Measurements from ENCODE around the gene PRKACA.

The PRKACA gene

GRCh38 chr19:14091813-14092462 lies 25.6 kb downstream of the PRKACA start:
- no peak for DNase-seq

GRCh38 chr19:14091081-14091812 lies 26.3 kb downstream of the PRKACA start:
- peak; percentile 81 for DNase-seq

- peak; percentile 95 for DNase-seq
Observed at GRCh38 chr19:14090509-14091080, 27.0 kb downstream of the PRKACA start, which contains the start of gene SAMD1. Gene SAMD1 (minus strand): TSS chr19:14090751.

GRCh38 chr19:14089662-14090508 lies 27.7 kb downstream of the PRKACA start:
- DNase-seq: no peak

GRCh38 chr19:14089412-14089661 lies 28.2 kb downstream of the PRKACA start:
- DNase-seq: no peak

- DNase-seq: no peak
Observed at GRCh38 chr19:14088634-14089411, 28.7 kb downstream of the PRKACA start.

- DNase-seq: no peak
Observed at GRCh38 chr19:14086098-14086497, 31.5 kb downstream of the PRKACA start.

GRCh38 chr19:14085309-14085995 lies 32.1 kb downstream of the PRKACA start, which contains the start of gene C19orf67:
Gene C19orf67 (minus strand): TSS chr19:14085783. CDS start chr19:14085627, 156 bp downstream.
- no peak for DNase-seq

GRCh38 chr19:14082675-14082960 lies 34.9 kb downstream of the PRKACA start:
- no peak for DNase-seq

GRCh38 chr19:14081797-14082674 lies 35.5 kb downstream of the PRKACA start:
- DNase-seq: no peak

GRCh38 chr19:14080887-14081796 lies 36.4 kb downstream of the PRKACA start:
- peak; percentile 99 for DNase-seq

GRCh38 chr19:14078411-14078810 lies 39.2 kb downstream of the PRKACA start:
- no peak for DNase-seq

GRCh38 chr19:14073925-14074838 lies 43.4 kb downstream of the PRKACA start:
- peak; percentile 60 for DNase-seq

GRCh38 chr19:14073261-14073924 lies 44.2 kb downstream of the PRKACA start:
- DNase-seq: peak; percentile 83

- DNase-seq: no peak
Observed at GRCh38 chr19:14072535-14073260, 44.9 kb downstream of the PRKACA start, which contains the start of gene MISP3. Gene MISP3 (plus strand): TSS chr19:14072786. CDS start chr19:14073310, 524 bp downstream.

- DNase-seq: no peak
Observed at GRCh38 chr19:14070268-14071050, 47.1 kb downstream of the PRKACA start.

- no peak for DNase-seq
Observed at GRCh38 chr19:14066134-14066533, 51.4 kb downstream of the PRKACA start.
